SK-N-SH treated with all-trans-retinoic acid at 6 μM for 48 hours (cell line): ENCODE results near the gene PRPH2.

Experiments
- CSDC2 ChIP-seq: fragments of 250-450 bp; sonication (Bioruptor Pico); IDR thresholded peaks from 2 replicates; pipeline ENCODE4 v1.5.0; 2020; ENCODE audit warnings: mild to moderate bottlenecking, moderate library complexity
- TF ChIP-seq, protein P1 (sequence below): fragments of 250-450 bp; sonication (Bioruptor Pico); IDR thresholded peaks from 2 replicates; pipeline ENCODE4 v1.5.1; 2021; ENCODE audit warnings: mild to moderate bottlenecking, moderate library complexity
- TF ChIP-seq, protein P2 (sequence below): fragments of 250-450 bp; sonication (Bioruptor Pico); IDR thresholded peaks from 2 replicates; pipeline ENCODE4 v1.8.0; 2020; ENCODE audit warnings: mild to moderate bottlenecking, moderate library complexity, borderline replicate concordance

DNA sequence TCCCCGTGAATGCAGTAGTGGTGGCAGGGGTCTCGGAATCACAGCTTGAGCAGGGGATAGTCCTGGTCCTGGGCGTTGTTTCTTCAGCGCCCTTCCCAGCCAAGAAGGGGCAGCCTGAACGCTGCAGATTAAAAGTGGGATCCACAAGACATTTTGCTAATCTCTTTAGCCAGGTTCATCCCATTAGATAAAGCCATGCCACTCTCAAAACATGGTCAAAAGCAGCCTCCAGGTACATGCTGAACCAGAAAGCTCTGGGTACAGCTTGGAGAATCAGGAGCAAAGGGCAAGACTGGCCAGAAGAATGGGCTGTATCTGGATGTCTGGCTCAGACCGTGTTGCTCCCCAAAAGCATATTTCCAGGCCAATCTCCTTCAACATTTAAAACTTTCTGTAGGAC is at the start of gene PRPH2:
- TF ChIP-seq, protein P1, sequence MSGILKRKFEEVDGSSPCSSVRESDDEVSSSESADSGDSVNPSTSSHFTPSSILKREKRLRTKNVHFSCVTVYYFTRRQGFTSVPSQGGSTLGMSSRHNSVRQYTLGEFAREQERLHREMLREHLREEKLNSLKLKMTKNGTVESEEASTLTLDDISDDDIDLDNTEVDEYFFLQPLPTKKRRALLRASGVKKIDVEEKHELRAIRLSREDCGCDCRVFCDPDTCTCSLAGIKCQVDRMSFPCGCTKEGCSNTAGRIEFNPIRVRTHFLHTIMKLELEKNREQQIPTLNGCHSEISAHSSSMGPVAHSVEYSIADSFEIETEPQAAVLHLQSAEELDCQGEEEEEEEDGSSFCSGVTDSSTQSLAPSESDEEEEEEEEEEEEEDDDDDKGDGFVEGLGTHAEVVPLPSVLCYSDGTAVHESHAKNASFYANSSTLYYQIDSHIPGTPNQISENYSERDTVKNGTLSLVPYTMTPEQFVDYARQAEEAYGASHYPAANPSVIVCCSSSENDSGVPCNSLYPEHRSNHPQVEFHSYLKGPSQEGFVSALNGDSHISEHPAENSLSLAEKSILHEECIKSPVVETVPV (CRISPR knock-in tag), result no peak
- no peak for TF ChIP-seq CSDC2 (CRISPR knock-in tag)
- TF ChIP-seq, protein P2, sequence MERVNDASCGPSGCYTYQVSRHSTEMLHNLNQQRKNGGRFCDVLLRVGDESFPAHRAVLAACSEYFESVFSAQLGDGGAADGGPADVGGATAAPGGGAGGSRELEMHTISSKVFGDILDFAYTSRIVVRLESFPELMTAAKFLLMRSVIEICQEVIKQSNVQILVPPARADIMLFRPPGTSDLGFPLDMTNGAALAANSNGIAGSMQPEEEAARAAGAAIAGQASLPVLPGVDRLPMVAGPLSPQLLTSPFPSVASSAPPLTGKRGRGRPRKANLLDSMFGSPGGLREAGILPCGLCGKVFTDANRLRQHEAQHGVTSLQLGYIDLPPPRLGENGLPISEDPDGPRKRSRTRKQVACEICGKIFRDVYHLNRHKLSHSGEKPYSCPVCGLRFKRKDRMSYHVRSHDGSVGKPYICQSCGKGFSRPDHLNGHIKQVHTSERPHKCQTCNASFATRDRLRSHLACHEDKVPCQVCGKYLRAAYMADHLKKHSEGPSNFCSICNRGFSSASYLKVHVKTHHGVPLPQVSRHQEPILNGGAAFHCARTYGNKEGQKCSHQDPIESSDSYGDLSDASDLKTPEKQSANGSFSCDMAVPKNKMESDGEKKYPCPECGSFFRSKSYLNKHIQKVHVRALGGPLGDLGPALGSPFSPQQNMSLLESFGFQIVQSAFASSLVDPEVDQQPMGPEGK (CRISPR knock-in tag), result no peak
